Large intestine (tissue), 3 donors: ENCODE measurements around the gene TSPAN15. TPM values are rescaled to one million over a fixed set of nuclear protein-coding genes. Genes with fewer than 3 reads are reported as not detected.
A peak's percentile ranks its signal among the peaks of the same experiment; 100 is the strongest.

Experiments
- DNase-seq, 2 donors: peaks; one replicate each; pipeline versions ENCODE4 v3.0.0 to v3.0.0-alpha.2; 2013
- H3K27ac ChIP-seq: one replicate; pipeline ENCODE4 v1.5.1; 2013; ENCODE audit warnings: low read length
- H3K27me3 ChIP-seq: 2 replicates; pipeline ENCODE4 v1.6.1; 2013; ENCODE audit warnings: low read length; ENCODE audit not compliant: control insufficient read depth, insufficient read depth
- H3K36me3 ChIP-seq: 2 replicates; pipeline ENCODE4 v1.6.1; 2013; ENCODE audit warnings: low read length; ENCODE audit not compliant: control insufficient read depth, insufficient read depth
- H3K4me1 ChIP-seq: one replicate; pipeline ENCODE4 v1.6.1; 2013; ENCODE audit warnings: low read length; ENCODE audit not compliant: control insufficient read depth, insufficient read depth
- H3K4me3 ChIP-seq: one replicate; pipeline ENCODE4 v1.5.1; 2013; ENCODE audit warnings: low read length
- H3K9me3 ChIP-seq: one replicate; pipeline ENCODE4 v1.6.1; 2013; ENCODE audit warnings: mild to moderate bottlenecking, low read depth, low read length, moderate library complexity; ENCODE audit not compliant: control insufficient read depth
- WGBS: methylation state at CpG from one replicate; pipeline ENCODE4 v1.1.5; 2013; ENCODE audit warnings: low lambda C conversion rate; ENCODE audit not compliant: insufficient coverage; 5-methylcytosine and 5-hydroxymethylcytosine counted together
- polyA plus RNA-seq: library from polyadenylated mRNA; unstranded; fragments of 120-200 nt; gene quantifications from one replicate; pipeline ENCODE4 v1.2.1, GENCODE V29; 2013

Gene TSPAN15
- polyA plus RNA-seq, 1 donor: 37.9 TPM

DNA sequence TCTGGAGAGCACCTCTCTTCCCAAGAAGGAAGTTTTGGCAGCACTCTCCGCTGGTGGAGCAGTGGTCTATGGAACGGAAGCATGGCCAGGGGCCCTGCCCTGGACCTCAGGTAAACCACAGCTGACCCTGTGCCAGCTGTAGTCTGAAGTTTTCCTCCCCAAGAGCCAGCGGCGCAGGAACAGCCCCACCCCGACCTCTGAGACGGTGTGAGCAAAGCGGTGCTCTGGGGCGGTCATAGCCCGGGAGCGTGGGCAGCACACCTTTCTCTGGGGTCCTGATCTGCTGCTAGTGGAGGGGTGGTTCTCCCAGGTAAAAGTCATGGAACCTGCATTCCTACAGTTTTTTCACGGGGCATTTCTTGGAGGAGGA lies 52.6 kb downstream of the TSPAN15 start:
- Histone ChIP-seq H3K27ac (no peak overlapping the region), H3K4me3 (no peak overlapping the region), H3K9me3 (no peaks in the 10 kb centered on the region), H3K36me3 (peaks cover 26% of the 10 kb centered on the region), H3K4me1 (peaks cover 6% of the 10 kb centered on the region), H3K27me3 (no peaks in the 10 kb centered on the region)
- no CpG with 5 or more reads among the region's 11 CpGs for WGBS
- no peak for DNase-seq

DNA sequence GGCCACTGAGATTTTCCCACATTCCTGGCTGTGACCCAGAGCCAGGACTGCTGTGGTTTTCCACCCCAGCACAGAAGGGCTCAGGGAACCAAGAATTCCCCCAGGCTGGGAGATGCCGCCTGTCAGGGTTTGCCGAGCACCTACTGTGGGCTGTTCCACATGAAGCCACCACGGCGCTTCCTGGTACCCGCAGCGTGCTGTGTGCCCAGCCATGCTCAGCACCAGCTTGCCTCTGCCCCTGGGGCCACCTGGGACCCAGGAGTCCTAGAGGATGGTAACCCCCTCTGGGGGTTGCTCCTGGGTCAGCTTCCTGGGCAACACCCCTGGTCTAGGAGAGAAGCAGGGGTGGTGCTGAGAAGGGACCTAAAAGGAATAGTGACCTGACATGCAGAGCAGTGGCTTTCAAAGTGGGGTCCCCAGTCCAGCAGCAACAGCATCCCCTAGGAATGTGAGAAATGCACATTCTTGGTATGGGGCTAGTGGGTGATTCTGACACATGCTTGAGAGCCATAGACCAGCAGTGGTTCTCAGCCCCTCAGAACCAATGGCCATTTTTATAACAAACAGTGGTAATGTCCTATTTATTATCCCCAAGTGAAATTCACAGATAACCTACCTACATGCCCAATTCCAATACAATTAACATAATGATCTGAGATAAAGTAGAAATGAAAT lies 53.4 kb downstream of the TSPAN15 start:
- Histone ChIP-seq H3K4me3 (no peak overlapping the region), H3K27me3 (no peaks in the 10 kb centered on the region), H3K27ac (no peak overlapping the region), H3K36me3 (peaks cover 24% of the 10 kb centered on the region), H3K9me3 (no peaks in the 10 kb centered on the region), H3K4me1 (peaks cover 6% of the 10 kb centered on the region)
- no CpG with 5 or more reads among the region's 6 CpGs for WGBS
- DNase-seq: no peak

DNA sequence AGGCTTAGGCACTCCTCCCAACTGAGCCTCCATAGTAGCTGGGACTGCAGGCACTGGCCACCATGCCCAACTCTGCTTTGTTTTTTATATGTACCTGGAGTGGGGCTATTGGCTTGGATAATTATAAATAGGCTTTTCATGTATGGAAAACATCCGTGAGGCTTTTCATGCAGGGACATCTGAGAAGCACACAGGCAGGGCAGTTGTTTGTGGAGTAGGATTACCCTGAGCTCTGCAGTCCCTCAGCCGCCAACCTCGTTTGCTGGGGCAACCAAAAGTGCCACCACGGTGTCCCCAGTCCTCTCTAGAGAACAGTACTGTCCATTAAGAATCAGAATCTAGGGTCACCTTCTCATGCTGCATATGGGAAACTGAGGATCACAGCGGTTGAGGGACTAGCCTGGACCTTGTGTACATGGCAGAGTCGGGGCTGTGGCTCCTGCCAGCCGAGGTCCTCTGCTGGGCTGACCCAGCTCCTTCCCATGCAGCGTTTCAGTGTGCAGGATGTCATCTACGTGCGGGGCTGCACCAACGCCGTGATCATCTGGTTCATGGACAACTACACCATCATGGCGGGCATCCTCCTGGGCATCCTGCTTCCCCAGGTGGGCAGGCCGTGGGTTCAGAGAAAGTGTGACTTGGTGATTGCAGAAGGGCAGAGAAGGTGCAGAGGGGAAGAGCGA lies 54.5 kb downstream of the TSPAN15 start:
- Histone ChIP-seq H3K27ac (no peak overlapping the region), H3K36me3 (peaks cover 15% of the 10 kb centered on the region)

DNA sequence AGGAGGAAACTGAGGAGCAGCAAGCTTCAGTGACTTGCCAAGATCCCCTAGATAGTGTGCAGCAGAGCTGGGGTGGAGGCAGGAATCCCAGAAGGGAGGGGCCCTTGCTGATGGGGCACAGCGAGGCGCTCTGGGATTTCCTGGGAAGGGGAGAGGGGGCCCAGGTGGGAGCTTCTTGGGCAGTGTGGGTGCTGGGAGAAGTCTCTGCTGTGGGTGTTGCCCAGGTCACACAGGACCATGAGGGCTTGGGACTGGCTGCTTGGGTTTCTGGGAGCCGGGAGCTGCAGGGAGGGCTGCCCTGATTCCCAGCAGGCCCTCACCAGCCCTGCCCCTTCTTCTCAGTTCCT lies 55.2 kb downstream of the TSPAN15 start:
- Histone ChIP-seq H3K27ac (no peak overlapping the region), H3K36me3 (peaks cover 15% of the 10 kb centered on the region), H3K9me3 (no peaks in the 10 kb centered on the region), H3K4me3 (no peak overlapping the region), H3K4me1 (peaks cover 6% of the 10 kb centered on the region), H3K27me3 (no peaks in the 10 kb centered on the region)
- DNase-seq: no peak
- WGBS: no CpG with 5 or more reads among the region's 3 CpGs

More for the DNA sequence above, 54.5 kb downstream of the TSPAN15 start:
- no peak overlapping the region for H3K4me3 ChIP-seq
- H3K4me1 ChIP-seq: peaks cover 6% of the 10 kb centered on the region
- no peaks in the 10 kb centered on the region for H3K9me3 ChIP-seq
- no CpG with 5 or more reads among the region's 15 CpGs for WGBS
- H3K27me3 ChIP-seq: no peaks in the 10 kb centered on the region
- DNase-seq: no peak

DNA sequence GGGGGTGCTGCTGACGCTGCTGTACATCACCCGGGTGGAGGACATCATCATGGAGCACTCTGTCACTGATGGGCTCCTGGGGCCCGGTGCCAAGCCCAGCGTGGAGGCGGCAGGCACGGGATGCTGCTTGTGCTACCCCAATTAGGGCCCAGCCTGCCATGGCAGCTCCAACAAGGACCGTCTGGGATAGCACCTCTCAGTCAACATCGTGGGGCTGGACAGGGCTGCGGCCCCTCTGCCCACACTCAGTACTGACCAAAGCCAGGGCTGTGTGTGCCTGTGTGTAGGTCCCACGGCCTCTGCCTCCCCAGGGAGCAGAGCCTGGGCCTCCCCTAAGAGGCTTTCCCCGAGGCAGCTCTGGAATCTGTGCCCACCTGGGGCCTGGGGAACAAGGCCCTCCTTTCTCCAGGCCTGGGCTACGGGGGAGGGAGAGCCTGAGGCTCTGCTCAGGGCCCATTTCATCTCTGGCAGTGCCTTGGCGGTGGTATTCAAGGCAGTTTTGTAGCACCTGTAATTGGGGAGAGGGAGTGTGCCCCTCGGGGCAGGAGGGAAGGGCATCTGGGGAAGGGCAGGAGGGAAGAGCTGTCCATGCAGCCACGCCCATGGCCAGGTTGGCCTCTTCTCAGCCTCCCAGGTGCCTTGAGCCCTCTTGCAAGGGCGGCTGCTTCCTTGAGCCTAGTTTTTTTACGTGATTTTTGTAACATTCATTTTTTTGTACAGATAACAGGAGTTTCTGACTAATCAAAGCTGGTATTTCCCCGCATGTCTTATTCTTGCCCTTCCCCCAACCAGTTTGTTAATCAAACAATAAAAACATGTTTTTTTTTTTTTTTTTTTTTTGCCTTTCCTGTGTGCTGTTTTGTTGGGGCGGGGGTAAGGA lies 55.8 kb downstream of the TSPAN15 start:
- Histone ChIP-seq H3K9me3 (no peaks in the 10 kb centered on the region), H3K4me3 (peak overlapping the region; percentile 29), H3K4me1 (peaks cover 6% of the 10 kb centered on the region), H3K27ac (no peak overlapping the region), H3K27me3 (no peaks in the 10 kb centered on the region), H3K36me3 (peaks cover 15% of the 10 kb centered on the region)
- no peak for DNase-seq
- WGBS: 86% methylated on average over 2 of the region's 19 CpGs

DNA sequence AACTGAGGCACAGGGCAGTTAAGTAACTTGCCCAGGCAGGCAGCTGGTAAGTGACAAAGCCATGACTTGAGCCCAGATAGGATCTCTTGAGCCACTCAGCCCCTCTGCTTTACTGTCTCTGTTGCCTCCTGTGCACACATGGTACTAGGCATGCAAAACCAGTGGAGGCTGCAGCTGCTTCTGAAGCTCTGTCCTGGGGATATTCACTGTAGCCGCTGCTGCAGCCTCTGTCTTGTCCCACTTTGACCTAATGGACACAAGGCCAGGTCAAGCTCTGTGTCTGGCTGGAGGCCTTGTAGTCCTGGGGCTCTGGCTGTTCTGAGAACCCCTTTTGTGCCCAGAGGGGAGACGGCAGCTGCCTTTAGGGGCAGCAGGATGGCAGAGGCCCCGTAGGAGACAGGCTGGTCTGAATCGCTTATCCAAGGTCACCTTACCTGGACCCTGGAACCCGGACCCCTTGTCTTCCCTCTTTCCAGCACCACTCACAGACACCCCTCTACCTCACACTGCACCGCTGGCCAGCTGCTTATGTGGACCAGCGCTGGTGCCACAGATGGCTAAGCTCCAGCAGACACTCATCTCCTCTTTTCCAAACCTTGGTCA lies 57.6 kb downstream of the TSPAN15 start:
- H3K27ac ChIP-seq: no peak overlapping the region
- no peak for DNase-seq
- no peak overlapping the region for H3K4me3 ChIP-seq
- no peaks in the 10 kb centered on the region for H3K9me3 ChIP-seq
- H3K36me3 ChIP-seq: peaks cover 11% of the 10 kb centered on the region
- no CpG with 5 or more reads among the region's 7 CpGs for WGBS
- no peaks in the 10 kb centered on the region for H3K27me3 ChIP-seq
- H3K4me1 ChIP-seq: peaks cover 6% of the 10 kb centered on the region

DNA sequence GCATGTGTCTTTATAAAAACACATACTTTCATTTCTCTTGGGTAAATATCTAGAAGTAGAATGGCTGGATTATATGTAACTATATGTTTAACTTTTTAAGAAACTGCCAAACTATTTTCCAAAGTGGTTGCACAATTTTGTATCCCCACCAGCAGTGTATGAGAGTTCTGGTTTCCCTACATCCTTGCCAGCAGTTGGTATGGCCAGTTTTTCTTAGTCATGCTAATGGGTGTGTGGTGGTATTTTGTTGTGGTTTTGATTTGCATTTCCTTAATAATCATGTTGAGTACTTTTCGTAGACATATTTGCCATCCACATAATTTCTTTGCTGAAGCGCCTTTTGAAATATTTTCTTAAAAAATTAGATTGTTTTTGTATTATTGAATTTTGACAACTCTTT lies 61.6 kb downstream of the TSPAN15 start:
- no CpG with 5 or more reads among the region's 2 CpGs for WGBS
- Histone ChIP-seq H3K27me3 (no peaks in the 10 kb centered on the region), H3K9me3 (no peaks in the 10 kb centered on the region), H3K4me1 (no peaks in the 10 kb centered on the region), H3K36me3 (no peaks in the 10 kb centered on the region), H3K4me3 (no peak overlapping the region), H3K27ac (no peak overlapping the region)
- DNase-seq: no peak

DNA sequence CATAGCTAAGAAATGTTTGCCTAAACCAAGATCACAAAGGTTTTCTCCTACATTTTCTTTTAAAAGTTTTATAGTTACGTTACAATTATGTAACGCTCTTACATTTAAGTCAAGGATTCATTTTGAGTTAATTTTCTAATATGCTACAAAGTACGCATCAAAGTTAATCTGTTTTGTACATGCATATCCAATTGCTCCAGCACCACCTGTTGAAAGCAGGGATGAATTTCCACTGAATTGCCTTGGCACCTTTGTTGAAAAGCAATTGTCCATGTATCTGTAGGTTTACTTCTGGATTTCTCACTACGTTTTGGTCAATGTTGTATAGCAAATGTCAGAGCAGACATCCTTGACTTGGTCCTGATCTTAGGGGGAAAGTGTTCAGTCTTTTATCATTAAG lies 62.4 kb downstream of the TSPAN15 start:
- DNase-seq: no peak
- H3K36me3 ChIP-seq: no peaks in the 10 kb centered on the region
- H3K9me3 ChIP-seq: no peaks in the 10 kb centered on the region
- no peaks in the 10 kb centered on the region for H3K27me3 ChIP-seq
- WGBS: 100% methylated on average over 1 of the region's 4 CpGs
- H3K27ac ChIP-seq: no peak overlapping the region
- no peaks in the 10 kb centered on the region for H3K4me1 ChIP-seq
- no peak overlapping the region for H3K4me3 ChIP-seq

DNA sequence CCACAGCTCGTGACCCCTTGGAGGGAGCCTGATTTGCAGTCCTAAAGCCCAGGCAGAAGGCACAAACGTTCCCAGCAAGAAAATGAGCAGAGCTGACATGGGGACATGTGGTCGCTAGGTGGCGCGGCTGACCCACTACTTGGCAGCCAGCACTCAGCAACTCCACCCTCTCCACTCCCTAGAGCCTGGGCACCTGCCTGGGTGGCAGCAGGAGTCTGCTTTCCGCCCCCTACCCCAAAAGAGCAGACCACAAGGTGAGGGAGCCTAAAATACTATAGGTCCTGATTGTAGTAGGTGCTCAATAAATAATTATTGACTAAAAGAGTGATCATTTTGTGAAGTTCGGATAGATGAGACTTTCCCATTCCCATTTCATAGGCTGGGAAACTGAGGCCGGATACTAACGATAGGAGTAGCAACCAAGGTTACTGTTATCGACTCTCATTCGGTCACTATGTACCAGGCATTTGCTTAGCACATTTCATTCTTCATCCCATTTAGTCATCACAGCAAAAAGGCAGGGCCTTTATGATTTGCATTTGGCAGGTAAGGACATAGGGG lies 64.5 kb downstream of the TSPAN15 start:
- H3K27me3 ChIP-seq: no peaks in the 10 kb centered on the region
- no peaks in the 10 kb centered on the region for H3K9me3 ChIP-seq
- WGBS: no CpG with 5 or more reads among the region's 11 CpGs

DNA sequence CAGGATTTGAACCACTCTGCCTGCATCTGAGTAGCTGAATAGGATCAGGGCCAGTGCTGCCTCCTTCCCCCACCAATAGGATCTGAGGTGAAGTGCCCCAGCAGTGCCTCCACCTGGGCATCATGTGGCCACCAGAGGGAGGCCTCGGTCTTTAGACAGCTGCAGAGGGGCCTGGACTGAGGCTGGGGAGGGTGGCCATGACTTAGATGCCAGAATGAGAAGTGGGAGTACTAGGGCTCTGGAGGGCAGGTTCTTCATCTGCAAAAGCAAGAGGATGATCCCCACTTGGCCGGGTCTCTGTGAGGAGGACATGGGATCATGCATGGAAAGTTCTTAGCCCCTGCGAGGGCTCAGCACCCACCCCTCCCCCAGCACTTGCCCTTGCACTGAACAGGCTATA lies 65.1 kb downstream of the TSPAN15 start:
- H3K27me3 ChIP-seq: no peaks in the 10 kb centered on the region
- no peaks in the 10 kb centered on the region for H3K36me3 ChIP-seq
- no peaks in the 10 kb centered on the region for H3K9me3 ChIP-seq
- no CpG with 5 or more reads among the region's 3 CpGs for WGBS
- H3K4me1 ChIP-seq: no peaks in the 10 kb centered on the region
- no peak for DNase-seq
- H3K4me3 ChIP-seq: no peak overlapping the region
- no peak overlapping the region for H3K27ac ChIP-seq

More for the DNA sequence above, 64.5 kb downstream of the TSPAN15 start:
- Histone ChIP-seq H3K36me3 (no peaks in the 10 kb centered on the region), H3K4me3 (no peak overlapping the region), H3K27ac (no peak overlapping the region), H3K4me1 (no peaks in the 10 kb centered on the region)
- peak; percentile 48 to 50 for DNase-seq
